Glutamatergic neuron (in vitro differentiated cells): ENCODE data around the gene ANO3. TPM values are rescaled to one million over a fixed set of nuclear protein-coding genes. Genes with fewer than 3 reads are reported as not detected.
A peak's percentile ranks its signal among the peaks of the same experiment; 100 is the strongest.
"Not testable (repeated sequence)": the region's sequence is repeated elsewhere in the genome, so short reads cannot be mapped to it uniquely, and the experiment has no call there.

Experiments
- DNase-seq: peaks from one replicate; pipeline ENCODE4 v3.0.0; 2022
- H3K27ac Mint-ChIP-seq: one replicate; pipeline ENCODE4 v1.8.0; 2020; ENCODE audit warnings: mild to moderate bottlenecking, mixed read lengths, inconsistent platforms; ENCODE audit not compliant: unreplicated experiment
- H3K27me3 Mint-ChIP-seq: one replicate; pipeline ENCODE4 v1.8.0; 2020; ENCODE audit warnings: mild to moderate bottlenecking, moderate library complexity, mixed read lengths, inconsistent platforms; ENCODE audit not compliant: unreplicated experiment
- H3K36me3 Mint-ChIP-seq: one replicate; pipeline ENCODE4 v1.8.0; 2020; ENCODE audit warnings: mild to moderate bottlenecking, mixed read lengths, inconsistent platforms; ENCODE audit not compliant: unreplicated experiment
- H3K4me1 Mint-ChIP-seq: one replicate; pipeline ENCODE4 v1.8.0; 2020; ENCODE audit warnings: mild to moderate bottlenecking, low read depth, mixed read lengths, inconsistent platforms; ENCODE audit not compliant: unreplicated experiment
- H3K4me3 Mint-ChIP-seq: one replicate; pipeline ENCODE4 v1.8.0; 2020; ENCODE audit warnings: mild to moderate bottlenecking, mixed read lengths, inconsistent platforms; ENCODE audit not compliant: unreplicated experiment
- H3K9me3 Mint-ChIP-seq: one replicate; pipeline ENCODE4 v1.8.0; 2020; ENCODE audit warnings: mild to moderate bottlenecking, moderate library complexity, mixed read lengths, inconsistent platforms; ENCODE audit not compliant: unreplicated experiment
- total RNA-seq: library from RNA; stranded (reverse); fragmentation: NEBNext Ultra II Directional; extraction: Animal tissue kit (Norgen Biotek cat#: 25700); gene quantifications from one replicate; pipeline ENCODE4 v1.2.1, GENCODE V29; 2021; ENCODE audit not compliant: unreplicated experiment
- TF ChIP-seq, protein P1 (sequence below): fragments of 200-600 bp; sonication (generic); IDR thresholded peaks from one replicate; pipeline ENCODE4 v1.5.0; 2021; ENCODE audit not compliant: partially characterized antibody, unreplicated experiment

ANO3 gene
- total RNA-seq, 1 donor from 2014 or later, result 12.8 TPM

DNA sequence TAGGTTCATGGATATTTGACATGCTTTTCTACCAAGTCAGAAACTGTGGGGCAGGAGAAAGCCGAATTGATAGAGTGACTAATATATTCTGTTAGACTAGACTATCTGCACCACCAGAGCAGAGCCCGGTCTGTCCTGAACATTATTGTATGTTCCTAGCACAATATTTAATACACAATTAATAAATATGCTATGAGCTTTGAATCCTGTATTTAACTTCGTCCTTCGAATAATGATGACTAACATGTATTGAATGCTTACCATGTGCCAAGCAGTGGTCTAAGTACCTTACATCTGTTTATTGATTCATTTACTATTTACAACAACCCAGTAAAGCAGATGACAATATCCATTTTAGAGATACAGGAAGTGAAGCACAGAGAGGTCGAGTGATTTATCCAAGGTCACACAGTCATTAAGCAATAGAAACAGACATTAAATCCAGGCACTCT, 44.8 kb upstream of the ANO3 start:
- DNase-seq, result no peak
- peaks cover 1% of the 10 kb centered on the region for H3K27me3 Mint-ChIP-seq
- TF ChIP-seq, protein P1, sequence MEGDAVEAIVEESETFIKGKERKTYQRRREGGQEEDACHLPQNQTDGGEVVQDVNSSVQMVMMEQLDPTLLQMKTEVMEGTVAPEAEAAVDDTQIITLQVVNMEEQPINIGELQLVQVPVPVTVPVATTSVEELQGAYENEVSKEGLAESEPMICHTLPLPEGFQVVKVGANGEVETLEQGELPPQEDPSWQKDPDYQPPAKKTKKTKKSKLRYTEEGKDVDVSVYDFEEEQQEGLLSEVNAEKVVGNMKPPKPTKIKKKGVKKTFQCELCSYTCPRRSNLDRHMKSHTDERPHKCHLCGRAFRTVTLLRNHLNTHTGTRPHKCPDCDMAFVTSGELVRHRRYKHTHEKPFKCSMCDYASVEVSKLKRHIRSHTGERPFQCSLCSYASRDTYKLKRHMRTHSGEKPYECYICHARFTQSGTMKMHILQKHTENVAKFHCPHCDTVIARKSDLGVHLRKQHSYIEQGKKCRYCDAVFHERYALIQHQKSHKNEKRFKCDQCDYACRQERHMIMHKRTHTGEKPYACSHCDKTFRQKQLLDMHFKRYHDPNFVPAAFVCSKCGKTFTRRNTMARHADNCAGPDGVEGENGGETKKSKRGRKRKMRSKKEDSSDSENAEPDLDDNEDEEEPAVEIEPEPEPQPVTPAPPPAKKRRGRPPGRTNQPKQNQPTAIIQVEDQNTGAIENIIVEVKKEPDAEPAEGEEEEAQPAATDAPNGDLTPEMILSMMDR, result no peak
- no peak overlapping the region for H3K27ac Mint-ChIP-seq
- H3K36me3 Mint-ChIP-seq, result no peaks in the 10 kb centered on the region
- peaks cover 2% of the 10 kb centered on the region for H3K9me3 Mint-ChIP-seq
- no peak overlapping the region for H3K4me3 Mint-ChIP-seq
- H3K4me1 Mint-ChIP-seq, result peaks cover 25% of the 10 kb centered on the region

DNA sequence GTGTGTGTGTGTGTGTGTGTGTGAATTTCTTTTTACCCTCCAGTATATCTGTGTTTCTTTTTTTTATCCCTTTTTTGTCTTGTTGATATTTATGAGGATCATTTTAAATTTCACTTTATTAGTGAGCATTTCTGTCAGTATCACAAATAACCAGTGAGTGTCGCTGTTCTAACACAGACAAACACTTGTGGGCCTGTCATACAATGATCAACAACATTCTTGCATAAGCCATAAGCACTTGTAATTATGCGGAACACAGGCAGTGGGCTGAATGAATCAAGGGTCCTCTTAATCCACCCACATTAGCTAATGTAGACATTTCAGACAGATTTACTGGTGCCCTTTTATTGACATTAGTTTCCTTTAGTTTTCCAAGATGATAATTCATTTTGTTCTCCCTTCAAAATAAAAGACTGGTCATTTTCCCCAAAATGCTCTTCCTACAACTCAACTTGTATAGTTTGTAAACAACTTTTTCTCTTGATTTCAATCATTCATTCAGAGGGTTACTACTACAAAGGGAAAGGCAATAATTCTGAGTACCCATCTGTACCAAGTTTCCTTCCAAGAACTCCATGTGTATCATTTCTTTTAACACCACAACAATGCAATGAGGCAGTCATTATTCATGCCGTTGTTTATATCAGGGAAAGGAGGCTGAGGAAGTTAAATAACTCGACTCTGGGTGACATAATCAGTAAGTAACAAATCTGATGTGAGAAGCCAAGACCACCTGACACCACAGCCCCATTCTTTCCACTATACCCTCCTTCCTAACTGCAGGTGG, 34.5 kb upstream of the ANO3 start:
- Mint-ChIP-seq H3K36me3 (no peaks in the 10 kb centered on the region), H3K27me3 (no peaks in the 10 kb centered on the region), H3K9me3 (no peaks in the 10 kb centered on the region), H3K4me1 (no peaks in the 10 kb centered on the region), H3K4me3 (no peak overlapping the region), H3K27ac (no peak overlapping the region)
- TF ChIP-seq, protein P1, result peak; percentile 81
- DNase-seq, result no peak

DNA sequence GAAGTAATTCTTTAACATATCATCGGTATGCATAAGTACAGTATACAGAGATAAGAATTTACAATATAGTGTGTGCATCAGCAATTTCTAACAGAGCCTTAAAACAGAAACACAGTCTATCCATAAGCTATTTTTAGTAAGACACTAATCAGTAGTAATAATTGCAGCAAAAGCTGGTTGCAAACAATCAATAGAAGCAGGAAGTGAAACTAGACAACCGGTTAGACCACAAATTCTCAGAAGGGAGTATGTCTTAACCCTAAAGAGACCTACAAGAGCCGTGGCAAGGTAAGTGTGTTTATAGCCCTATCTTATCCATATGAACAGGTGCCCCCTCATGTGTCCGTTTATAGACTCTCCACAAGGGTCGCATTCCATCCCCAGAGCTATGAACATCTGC, 15.6 kb upstream of the ANO3 start:
- H3K9me3 Mint-ChIP-seq, H3K27me3 Mint-ChIP-seq, H3K27ac Mint-ChIP-seq, H3K36me3 Mint-ChIP-seq, H3K4me3 Mint-ChIP-seq, H3K4me1 Mint-ChIP-seq, DNase-seq: not testable (repeated sequence)

DNA sequence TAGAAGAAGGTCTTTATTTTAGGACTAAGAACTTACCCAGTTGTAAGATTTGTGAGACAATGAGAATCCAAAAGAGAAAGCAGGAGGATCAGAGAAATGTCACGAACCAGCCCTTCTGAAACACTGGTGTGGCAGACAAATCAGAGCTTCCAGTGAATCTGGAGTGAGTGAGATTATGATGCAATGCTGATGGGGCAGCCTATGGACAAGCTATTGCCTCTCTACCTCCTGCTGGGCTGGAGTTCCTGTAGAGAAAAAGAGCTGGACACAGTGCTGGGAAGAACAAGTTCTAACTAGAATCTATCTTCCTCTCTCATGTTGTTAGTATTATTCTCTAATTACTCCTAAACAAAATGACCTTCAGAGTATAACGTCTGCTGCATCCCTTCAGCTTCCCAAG, 12.0 kb upstream of the ANO3 start:
- H3K27me3 Mint-ChIP-seq, result no peaks in the 10 kb centered on the region
- no peak overlapping the region for H3K4me3 Mint-ChIP-seq
- TF ChIP-seq, protein P1, result no peak
- no peak overlapping the region for H3K27ac Mint-ChIP-seq
- peaks cover 9% of the 10 kb centered on the region for H3K4me1 Mint-ChIP-seq
- no peaks in the 10 kb centered on the region for H3K9me3 Mint-ChIP-seq
- no peaks in the 10 kb centered on the region for H3K36me3 Mint-ChIP-seq
- DNase-seq, result no peak

DNA sequence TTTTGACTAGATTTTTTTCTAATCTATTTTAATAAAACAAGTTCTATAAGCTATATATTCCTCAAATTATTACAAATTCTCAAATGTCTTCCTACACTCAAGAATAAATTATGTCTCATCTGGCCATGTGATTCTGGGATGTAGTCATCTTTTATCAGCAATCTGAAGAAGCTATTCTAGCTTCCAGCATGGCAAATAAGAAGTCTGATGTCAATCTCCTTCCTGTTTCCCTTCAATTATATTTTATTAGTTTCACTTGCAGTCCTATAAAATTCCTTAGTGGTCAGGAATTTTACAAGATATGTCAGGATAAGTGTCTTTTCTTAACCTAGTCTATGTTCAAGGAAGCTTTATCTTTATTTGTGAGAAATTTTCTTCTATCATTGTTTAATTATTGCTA, 10.4 kb upstream of the ANO3 start:
- no peak overlapping the region for H3K4me3 Mint-ChIP-seq
- no peaks in the 10 kb centered on the region for H3K36me3 Mint-ChIP-seq
- H3K9me3 Mint-ChIP-seq, result no peaks in the 10 kb centered on the region
- TF ChIP-seq, protein P1, result no peak
- no peak overlapping the region for H3K27ac Mint-ChIP-seq
- DNase-seq, result no peak
- peaks cover 3% of the 10 kb centered on the region for H3K4me1 Mint-ChIP-seq
- H3K27me3 Mint-ChIP-seq, result no peaks in the 10 kb centered on the region
